Superior temporal gyrus (tissue), 1 donor: ENCODE results near the gene DSCAM.

Experiments used
- DNase-seq: peaks from one replicate; pipeline ENCODE4 v3.0.0-alpha.2; 2016; ENCODE audit errors: extremely low spot score

The DSCAM gene

DNA sequence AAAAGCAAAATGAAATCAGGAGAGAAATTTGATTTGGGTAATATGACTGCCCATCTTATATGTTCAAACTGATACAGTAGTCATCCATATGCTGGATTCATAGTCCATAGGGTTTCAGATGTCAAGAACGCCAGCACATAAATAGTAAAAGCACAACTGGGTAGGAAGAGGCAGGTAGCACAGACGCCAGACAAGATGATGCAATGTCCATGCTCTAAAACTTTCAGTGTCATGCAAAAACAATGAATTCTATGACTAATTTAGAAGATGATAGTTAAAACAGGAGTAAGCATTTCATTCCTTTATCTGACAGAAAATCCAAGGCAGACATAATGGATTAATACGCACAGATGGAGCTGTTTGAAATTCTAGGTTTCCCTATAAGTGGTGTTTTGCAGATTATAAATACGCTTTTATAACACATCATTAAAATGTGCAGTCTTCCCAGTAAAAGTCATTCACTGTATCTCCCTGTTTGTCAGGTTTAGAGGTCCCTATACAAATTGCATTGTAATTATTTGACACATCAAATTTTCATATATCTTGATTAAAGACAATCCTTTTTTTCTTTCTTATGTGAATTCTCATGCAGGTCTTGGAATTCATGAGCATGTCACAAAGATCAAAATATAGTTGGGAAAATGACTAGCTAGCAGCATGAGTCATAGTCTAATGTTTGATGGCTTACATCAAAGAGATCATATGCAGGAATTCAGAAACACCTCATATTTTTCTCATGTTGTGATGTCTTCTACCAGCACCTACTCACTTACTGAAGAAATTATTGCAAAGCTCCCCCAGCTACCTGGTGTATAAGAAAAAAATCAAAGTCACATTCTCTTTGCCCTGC, 139.9 kb downstream of the DSCAM start:
- no peak for DNase-seq

DNA sequence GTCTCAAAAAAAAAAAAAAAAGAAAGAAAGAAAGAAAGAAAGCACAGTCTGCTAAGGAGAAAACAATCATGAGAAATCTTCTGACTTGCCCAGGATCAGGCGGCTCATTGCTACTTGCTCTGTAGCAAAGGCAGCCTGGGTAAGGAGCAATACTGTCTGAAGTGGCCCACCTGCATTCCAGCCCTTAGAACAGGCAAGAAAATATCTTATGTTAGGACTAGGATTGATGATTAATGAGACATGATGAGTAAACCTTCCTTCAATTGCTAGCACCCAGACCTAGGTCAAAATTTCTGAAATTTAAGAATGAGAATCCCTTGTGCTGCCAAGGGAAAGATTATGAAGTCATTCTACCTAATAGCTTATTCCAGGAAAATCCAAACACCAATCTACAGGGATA, 140.8 kb downstream of the DSCAM start:
- DNase-seq: no peak

GRCh38 chr21:40704141-40704540, 142.8 kb downstream of the DSCAM start:
- DNase-seq: no peak

GRCh38 chr21:40699366-40699765, 147.6 kb downstream of the DSCAM start:
- no peak for DNase-seq

GRCh38 chr21:40696246-40696645, 150.7 kb downstream of the DSCAM start:
- no peak for DNase-seq

DNA sequence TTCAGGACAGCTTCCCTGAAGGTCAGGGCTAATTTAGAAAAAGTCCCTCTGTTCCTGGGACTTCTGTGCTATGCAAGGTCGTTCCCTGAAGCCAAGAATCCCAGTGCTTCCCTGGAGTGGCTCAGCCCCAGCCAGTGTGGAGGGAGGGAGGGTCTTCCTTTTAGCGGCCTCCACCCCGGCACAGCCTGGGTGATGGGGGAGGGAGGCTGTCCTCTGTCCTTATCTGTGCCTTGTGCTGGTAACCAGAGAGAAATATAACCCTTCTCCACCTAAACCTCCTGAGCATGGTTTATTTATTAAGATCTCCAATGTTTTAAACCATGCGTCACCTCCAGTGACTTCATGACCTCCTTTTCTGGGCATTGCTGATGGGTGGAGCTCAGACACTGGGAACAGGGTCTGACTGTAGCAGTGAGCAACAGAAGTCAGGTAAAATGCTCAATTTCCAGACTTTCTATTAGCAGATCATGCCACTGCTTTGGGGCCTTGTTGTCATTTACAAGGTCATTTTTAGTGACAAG, 157.1 kb downstream of the DSCAM start:
- no peak for DNase-seq

- DNase-seq: no peak
These were observed 157.7 kb downstream of the DSCAM start for GRCh38 chr21:40689217-40689616.

DNA sequence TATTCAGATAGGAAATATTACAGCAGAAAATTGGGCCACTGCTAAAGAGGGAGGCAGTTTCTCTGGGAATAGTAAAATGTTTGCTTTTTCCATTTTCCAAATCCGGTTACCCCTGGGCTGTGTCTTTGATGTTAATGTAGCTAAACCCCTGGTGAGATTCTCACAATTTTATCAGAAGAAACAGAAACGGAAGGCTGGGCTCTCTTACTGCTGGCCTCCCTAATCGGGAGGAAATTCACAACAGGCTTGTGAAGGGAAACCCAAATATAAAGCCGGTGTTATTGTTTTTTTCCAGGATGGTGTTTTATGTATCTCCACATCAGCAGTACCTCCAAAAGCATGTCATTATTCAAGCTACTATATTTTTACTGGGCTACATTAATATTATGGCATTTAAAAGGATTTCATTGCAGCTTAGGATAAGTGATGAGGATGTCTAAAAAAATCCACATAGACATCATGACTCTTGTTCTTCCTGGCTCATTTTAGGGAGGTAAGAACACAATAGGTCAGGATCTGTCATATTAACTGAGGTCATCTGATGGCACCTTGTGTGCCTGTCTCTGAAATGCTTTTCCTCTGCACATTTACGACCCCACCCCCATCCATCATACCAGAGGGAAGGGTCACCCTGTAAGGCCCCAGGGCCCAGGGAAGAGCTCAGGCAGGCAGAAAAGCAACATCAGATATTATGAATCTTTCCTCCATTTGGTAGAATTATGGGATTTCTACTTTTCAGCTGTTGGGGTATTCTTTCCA, 158.7 kb downstream of the DSCAM start:
- DNase-seq: no peak

GRCh38 chr21:40687625-40688024, 159.3 kb downstream of the DSCAM start:
- no peak for DNase-seq

- no peak for DNase-seq
These were observed 160.4 kb downstream of the DSCAM start for GRCh38 chr21:40686526-40686925.

GRCh38 chr21:40685141-40685540, 161.8 kb downstream of the DSCAM start:
- no peak for DNase-seq

DNA sequence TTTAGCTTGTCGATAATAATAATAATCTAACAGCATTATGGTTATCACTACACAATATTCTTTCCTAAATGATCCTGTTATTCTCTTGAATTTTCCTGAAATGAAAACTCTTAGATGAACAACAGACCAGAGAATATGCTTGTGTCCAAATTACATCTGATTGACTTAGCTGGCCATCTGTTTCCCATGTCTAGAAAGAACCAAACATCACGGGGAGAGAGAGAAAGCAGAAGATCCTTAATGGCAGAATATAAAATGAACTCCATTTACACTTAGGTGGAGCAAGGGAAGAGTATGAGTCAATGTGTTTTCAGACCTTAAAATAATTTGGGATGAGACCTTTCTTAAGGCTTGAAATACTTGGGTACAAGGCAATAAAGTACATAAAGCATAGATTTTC, 162.2 kb downstream of the DSCAM start:
- DNase-seq: no peak

- no peak for DNase-seq
These were observed 163.6 kb downstream of the DSCAM start for GRCh38 chr21:40683349-40683748.

- no peak for DNase-seq
These were observed 165.6 kb downstream of the DSCAM start for GRCh38 chr21:40681164-40681859.

DNA sequence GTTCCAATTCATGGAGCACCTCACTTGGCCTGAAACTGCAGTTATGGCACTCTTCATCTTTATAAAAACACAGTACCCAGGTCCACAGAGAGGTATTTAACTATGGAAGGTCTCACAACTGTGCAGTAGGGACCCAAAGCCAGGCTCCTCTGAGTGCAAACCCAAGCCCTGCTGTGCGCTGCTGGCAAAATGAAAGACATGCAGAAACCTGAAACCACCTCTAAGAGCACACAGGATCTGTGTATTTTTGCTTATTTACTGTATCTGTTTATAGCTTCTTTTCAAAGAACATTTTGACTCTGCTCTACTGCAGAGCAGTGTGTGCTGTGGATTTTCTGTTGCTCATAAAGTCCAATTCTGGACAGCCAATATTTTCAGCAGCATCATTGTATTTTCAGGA, 166.6 kb downstream of the DSCAM start:
- no peak for DNase-seq

DNA sequence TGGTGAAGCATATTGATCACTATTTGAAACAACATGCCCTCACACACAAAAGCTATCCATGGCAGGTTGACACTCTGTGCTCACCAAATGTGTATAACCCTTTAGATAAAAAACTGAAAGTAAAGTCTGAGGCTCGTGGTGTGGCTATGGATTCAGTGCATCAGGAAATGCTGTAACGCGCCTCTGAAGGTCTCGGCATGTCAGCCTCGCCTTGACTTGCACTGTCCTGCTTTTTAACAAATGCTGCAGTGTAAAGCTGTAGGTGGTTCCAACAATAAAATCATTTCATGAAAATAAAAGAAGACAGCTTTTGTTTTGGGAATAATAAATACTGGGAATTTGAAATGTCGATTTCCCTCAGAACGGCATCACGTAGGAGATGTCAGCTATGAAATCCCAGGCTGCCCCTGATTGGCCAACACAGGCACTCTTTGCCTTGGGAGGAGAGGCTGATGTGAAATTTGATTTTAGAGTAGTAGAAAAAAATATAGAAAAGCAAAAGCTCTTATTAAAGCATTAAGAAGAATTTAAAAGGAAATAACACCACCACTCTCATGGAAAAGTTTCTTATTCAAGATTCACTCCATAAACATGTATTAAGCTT, 168.2 kb downstream of the DSCAM start:
- no peak for DNase-seq

GRCh38 chr21:40675017-40675416, 171.9 kb downstream of the DSCAM start:
- DNase-seq: no peak

DNA sequence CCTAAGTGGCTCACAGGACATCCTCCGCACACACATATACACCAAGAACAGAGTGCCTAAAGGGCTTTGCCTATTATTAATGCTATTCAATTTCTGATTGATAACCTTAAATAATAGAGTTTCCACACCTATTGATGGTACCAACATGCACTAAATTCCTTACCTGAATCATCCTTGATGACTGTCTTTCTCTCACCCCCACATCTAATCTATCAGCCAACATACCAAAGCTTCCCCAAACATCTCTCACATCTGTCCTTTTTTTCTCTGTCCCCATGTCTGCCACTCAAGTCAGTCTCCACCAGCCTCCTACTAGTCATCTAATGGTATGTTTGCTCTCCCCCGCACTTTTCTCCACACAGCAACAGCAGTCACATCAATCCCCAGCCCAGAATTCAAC, 174.4 kb downstream of the DSCAM start:
- DNase-seq: no peak

GRCh38 chr21:40671716-40672115, 175.2 kb downstream of the DSCAM start:
- no peak for DNase-seq

- no peak for DNase-seq
These were observed 178.2 kb downstream of the DSCAM start for GRCh38 chr21:40668555-40669275.

DNA sequence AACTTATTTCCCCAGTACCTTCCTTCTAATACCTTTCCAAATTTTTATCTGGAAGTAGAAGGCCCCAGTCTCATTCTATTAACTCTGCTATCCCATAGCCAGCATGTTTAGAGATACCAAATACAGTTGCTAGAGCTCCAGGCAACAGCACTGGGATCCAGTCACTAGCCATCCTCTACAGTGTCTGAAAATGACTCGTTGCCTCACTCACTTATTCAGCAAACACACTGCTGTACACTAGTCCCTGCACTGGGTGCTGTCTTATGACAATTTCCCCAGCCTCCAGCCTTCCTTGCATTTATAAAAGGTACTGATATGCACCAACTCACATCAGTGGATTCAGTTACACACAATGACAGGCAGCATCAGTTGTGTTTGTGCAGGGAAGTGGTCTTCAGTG, 179.0 kb downstream of the DSCAM start:
- DNase-seq: no peak
